Measurements from ENCODE around the gene HOXB9.

HOXB9 gene

DNA sequence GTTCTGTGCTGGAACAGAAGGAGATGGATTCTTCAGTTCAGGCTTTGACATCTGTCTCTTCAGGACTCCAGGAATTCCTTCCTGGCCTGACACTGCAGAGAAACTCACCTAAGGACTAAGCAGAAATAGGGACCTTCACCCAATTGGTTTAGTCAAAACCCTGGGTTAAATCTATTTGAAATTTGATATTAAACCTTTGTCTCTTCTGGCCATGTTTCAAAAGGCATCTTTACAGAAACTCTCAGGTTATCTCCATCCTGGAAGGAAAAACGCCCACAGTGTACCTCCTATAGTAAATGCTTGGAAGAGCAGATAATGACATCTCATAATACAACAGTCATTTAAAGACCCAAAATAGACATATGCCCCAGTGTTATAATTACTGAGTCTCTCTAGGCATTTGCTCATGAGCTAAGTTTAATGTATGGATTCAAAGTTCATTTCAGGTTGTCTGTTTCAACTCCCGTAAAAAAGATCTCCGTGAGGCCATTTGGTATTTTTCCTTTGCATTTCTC, 42.4 kb downstream of the HOXB9 start:
- no peak for DNase-seq (ENCODE audit: low spot score)

DNA sequence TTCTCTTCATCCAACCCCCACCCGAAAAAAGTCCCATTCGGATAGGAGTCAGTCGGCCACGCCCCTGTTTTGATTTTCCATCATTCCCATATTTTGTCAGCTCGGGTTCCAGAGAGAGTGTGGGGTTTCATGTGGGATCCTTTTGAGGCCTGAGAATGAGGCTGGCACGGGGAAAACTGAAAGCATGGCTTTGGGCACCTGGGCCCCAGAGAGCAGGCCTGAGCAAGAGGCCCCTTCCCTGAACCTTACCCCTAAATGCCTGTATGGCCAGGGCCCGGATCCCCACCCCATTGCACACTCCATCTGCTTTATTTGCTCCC, 43.4 kb downstream of the HOXB9 start:
- no peak for DNase-seq (ENCODE audit: low spot score)

DNA sequence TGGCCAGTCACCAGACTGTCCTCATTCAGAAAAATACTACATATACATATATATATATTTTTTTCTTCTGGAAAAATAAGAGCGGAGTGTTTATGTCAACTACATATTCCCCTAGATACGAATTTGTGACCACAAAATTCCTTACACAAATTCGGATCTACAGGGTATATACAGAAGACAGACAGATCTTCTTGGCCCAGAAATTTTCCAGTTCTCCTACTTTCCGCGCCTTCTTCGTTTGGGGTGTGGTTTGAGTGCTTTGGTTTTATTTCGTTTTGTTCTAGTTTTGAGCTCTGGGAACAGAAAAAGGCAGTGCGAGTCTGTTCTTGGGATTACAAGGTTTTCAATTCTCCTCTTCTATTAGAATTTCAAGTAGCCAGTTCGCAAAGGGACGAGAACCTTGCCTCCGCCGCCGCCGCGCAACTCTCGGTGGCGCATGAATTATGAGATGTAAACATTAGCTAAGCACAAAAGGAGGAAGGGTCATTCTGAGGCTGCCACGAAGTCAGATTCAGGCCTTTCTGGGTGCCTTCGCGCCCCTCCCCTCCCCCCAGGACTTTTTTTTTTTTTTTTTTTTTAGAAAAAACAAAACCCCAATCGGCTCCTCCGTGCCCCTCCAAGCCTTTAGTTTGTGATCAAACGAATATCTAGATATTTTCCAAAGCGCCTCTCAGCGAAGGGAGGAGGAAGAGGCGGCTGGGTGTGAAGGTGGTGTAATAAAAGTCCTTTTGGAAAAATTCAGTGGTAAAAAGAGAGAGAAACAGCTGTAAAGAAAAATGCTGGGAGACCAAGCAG, 46.2 kb downstream of the HOXB9 start:
- no peak for DNase-seq (ENCODE audit: low spot score)

DNA sequence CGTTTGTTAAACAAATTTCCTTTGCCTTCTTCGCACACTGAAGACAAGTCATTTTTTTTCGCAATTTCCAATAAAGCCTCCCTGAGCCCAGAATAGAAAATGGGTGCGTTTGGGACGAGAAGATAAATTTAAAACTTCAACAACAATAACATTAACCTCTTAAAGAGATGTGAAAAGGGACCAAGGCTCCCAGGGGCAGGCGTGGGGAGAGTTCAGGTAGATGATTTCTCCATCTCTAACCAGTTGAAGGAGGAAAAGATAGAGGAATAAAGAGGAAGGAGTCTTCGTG, 46.7 kb downstream of the HOXB9 start:
- DNase-seq (ENCODE audit: low spot score) = no peak

DNA sequence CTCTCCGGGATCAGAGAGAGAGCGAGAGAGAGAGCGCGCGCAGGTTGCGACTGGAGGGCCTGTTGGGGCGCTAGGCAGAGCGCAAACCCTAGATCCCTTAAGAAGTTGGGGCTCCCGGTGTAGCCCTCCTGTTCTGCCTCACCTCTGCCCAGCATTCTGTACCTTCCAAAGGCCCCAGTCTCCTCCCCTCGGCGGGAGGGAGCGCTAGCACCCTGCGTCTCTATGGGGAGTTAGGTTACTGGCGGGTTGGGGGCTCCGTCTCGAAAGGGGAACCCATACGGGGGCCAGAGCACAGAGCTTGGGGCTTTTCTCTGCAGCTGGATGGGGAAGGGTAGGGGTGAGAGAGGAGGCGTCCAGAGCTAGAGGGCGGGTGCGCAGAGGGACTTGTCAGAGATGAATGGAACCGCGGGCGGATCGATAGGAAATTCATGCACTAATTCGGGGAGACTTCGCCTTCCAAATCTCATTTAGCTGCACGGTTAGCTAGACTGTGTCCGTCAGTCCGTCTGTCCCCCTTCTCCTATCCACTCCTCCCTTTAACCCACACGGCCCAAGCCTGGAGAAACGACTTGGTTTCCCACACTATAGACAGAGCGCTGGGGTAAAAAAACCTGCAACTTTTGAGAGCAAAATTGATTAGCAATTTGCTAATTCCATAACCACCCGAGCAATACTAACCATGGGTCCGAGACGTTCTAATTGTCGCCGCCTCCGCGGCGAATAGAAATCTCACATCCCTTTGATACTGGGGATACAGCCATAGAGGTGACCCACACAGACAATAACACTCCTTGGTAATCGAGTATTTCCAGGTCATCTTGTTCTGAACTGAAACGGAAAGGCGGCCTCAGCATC, 47.3 kb downstream of the HOXB9 start:
- no peak for DNase-seq (ENCODE audit: low spot score)

DNA sequence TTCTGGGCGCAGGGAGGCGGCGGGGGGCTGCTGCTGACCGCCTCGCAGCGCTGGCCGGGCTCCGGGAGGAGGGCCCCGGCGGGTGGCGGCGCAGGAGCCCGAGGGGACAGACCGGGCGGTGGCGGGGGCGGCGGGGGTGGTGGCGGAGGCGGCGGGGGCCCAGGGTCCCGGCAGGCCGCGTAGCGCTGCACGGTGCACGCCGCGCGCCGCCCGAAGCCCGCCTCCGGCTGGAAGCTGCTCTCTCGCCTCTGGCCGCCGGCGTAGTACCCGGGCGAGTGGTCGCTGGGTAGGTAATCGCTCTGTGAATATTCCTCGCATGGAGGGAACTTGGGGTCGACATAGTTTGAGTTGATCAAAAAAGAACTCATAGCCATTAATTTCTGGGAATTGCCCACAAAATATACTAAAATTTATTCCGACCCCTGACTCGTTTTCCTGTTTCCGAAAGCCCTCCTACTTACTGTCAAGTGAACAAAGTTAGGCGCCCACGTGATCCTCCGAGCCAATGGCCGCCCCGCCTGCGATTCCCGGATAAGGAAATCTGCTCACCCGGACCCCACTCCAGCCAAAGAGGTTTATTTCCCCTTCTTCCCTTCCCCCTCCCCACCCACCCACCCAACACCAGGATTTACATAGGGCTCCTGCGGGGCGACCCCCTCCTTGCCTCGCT, 48.1 kb downstream of the HOXB9 start, which contains the start of gene HOXB4:
TSS of gene HOXB4 (minus strand) at position 405 of the 670 bp plus-strand sequence. CDS start at position 374, 31 bp downstream.
- DNase-seq (ENCODE audit: low spot score) = no peak

DNA sequence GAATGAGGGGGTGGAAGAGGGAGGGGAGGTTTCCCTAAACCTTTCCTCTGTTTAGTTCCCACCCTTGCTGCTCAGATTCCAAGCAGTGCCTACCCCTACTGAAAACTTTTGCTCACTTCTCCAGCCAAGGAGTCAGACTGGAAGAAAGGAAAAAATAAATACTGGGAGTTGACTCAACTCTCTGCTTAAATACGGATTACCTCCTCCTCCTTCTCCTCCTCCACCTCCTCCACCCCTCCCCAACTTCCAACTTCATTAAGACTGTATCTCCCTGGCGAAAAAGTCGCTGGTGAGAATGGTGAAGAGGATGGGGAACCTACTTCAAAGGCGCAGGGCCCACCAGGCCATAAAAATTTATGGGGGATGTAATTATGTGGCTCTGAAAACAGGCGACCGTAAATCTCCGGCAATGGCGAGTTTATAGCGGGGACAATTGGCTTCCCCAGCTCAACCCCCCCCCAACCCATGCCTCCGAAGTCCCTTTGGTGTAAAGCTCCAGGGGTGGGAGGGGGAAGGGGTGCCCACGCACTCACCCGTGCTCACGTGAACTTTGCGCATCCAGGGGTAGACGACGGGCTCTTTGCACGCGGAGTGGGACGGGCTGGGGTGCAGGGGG, 48.7 kb downstream of the HOXB9 start:
- DNase-seq (ENCODE audit: low spot score) = no peak

DNA sequence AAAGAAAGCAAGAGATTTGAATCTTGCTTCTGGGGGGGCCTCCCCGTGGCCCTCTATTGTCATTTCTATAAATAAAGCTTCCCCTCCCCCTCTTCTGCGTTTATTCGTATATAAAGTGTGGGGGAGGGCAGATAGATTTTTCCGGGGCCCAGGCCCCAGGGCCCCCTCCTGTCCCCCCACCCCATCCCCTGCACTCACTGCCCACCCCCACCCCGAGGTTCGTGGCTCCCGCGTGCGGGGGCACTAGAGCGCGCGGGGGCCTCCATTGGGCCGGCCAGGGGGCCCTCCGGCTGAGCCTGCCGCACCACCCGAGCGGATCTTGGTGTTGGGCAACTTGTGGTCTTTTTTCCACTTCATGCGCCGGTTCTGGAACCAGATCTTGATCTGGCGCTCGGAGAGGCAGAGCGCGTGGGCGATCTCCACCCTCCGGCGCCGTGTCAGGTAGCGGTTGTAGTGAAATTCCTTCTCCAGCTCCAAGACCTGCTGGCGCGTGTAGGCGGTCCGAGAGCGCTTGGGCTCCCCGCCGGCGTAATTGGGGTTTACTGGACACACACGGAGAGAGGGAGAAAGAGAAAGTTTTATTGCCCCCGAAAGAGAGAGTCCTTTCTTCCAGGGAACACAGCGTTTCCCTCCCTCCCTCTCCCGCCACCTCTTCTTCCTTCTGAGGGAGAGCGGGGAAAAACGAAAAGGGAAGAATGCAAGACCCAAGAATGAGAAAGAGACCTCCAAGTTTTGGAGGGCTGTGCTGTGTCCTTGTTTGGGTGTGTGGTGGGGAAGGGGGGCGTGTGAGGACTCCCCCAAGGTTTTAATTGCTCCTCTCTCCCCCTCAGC, 49.5 kb downstream of the HOXB9 start:
- no peak for DNase-seq (ENCODE audit: low spot score)

DNA sequence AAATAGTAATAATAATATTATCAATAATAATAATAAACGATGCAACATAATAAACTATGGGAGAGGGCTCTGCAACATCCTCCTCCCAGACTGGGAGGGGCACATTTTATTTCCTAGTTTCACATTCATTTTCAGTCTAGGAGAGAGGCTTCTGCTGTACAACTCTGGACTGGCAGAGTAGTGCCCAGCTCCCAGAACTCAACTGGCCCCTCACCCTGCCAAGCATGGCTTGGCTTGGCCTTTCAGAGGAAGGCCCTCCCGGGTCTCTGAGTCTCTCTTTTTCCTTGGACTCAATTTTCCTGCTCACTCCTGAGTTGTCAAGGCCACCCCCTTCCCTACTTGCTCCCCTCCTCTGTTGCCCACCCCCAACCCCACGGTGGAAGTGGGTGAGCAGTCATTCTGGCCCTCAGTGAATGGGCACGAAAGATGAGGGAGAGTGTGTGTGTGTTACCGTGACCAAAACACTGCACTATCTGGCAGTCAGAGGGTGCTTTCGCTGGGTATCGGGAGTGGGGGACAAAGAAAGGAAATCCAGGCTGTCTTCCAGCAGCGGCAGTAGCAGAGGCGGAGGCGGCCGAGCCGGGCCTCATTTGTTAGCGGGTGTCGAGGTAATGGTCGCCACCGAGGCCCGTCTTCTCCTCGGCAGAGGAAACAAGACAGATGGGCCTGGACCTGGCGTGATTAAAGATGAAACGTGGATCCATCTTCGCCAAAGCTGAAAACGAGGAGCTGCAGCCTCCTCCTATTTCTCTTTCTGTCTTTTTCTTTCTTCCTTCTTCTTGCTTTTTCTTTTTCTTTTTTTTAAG, 50.3 kb downstream of the HOXB9 start:
- DNase-seq (ENCODE audit: low spot score) = no peak

DNA sequence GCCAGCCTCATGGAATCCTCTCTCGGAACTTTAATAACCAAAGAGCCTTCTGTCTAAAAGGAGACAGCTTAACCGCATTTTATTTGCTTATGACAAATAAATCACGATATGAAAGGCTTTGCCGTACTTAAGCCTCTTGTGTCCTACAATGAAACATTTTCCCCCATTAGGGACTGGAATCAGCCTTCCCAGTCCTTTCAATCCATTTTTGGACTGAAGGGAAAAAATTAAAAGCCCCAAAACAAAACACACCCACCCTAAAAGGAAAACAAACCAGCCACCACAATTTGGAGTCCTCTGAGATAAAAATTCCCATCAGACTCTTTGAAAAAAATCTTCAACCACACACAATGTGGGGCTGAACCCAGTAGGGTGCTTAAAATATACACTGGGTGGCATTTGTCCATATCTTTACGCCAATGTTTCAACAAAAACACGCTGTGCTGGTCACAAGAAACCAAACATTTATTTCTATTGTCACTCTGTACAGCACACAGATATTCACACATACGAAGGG, 51.0 kb downstream of the HOXB9 start:
- DNase-seq (ENCODE audit: low spot score) = no peak

DNA sequence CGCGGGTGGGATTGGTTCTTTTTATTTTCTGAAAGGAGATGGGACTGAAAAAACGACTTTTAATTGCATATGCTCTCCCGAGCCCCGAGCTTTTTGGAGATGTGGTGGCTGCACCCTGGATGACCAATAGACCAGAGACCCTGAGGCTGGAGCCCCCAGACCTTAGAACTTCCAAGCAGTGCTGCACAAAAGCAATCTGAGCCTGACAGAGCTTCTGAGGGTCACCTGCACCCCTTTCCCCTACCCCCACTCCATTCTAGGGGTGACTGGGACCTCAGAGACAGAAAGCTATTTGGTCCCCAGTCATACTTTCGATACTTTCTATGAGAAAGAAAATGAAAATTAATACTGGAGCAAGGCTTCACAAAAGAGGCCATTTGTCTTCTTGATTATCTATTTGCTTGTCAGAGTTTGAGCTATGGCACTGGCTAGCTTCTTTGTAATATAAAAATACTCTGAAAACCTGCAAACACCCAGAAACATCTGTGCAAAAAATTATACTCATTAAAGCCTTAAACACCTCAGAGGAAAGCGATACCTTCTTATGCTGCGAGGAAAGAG, 51.6 kb downstream of the HOXB9 start:
- no peak for DNase-seq (ENCODE audit: low spot score)

DNA sequence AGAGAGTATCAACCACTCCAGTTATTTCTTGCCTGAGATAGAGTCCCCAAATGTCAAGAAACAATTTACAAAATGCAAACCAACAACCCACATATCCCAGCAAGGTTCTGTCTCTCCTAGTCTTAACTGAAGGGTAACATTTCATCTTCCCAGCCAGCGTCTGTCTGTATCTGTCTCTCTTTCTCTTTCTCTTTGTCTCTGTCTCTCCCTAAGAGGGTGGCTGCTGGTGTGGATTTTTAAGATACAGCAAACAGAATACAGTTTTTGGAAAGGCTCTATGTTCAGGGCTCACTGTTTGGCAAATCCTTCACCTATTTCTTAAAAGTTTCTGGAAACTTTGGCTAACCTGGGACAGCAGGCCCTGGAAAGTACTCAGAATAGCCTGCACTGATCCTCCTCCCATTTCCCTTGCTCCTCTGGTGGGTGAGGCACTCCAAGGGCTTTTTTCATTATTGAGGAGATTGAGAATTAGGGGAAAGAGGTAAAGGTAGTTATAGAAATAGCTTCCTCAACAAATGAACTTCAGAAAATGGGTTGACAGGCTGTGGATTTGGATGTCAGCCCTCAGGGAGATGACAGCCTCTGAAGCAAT, 54.2 kb downstream of the HOXB9 start:
- no peak for DNase-seq (ENCODE audit: low spot score)

Measured in left forelimb (tissue), 1 donor.